GM12872 (cell line): ENCODE data around the gene MRGPRF.

ENCODE experiments used
- CTCF ChIP-seq: IDR thresholded peaks from 3 replicates; pipeline ENCODE4 v1.5.1; 2011; ENCODE audit warnings: low read depth, mild to moderate bottlenecking, low read length, moderate library complexity; ENCODE audit not compliant: insufficient read depth

The MRGPRF gene

GRCh38 chr11:68998390-68998911 is 14.6 kb downstream of the MRGPRF start:
- TF ChIP-seq CTCF, result no peak

DNA sequence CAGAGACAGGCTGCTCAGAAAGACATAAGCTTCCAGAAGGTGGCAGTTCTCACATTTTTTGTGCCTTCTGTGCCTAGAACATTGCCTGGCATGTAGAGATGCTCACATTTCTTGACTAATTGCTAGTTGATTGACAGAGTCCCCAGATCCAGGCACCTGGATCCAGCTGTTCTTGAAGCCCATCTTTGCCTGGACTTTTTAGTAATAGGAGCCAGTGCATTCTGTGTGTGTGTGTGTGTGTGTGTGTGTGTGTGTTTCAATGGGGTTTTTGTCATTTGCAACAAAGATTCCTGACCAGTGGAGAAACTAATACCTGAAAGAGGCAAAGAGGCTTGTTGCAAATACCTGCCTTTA is 15.1 kb downstream of the MRGPRF start:
- no peak for TF ChIP-seq CTCF

- no peak for TF ChIP-seq CTCF
Measured at GRCh38 chr11:68997124-68997994, 15.7 kb downstream of the MRGPRF start.

- TF ChIP-seq CTCF, result no peak
Measured at GRCh38 chr11:68996376-68997123, 16.5 kb downstream of the MRGPRF start.

DNA sequence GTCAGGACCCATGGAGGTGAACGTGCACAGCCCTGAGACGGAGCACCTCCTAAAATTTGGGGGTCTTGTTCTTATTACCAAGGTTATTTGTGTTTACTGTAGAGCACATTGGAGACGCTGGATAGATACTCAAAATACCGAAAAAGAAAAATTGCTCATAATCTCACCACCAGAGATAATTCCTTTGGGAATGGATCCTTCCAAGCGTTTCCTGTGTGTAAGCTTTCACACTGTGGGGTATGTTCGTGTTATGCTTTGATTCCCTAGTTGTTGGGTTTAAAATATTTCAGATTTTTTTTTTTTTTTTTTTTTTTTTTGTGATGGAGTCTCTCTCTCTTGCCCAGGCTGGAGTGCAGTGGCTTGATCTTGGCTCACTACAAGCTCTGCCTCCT is 18.2 kb downstream of the MRGPRF start:
- no peak for TF ChIP-seq CTCF

DNA sequence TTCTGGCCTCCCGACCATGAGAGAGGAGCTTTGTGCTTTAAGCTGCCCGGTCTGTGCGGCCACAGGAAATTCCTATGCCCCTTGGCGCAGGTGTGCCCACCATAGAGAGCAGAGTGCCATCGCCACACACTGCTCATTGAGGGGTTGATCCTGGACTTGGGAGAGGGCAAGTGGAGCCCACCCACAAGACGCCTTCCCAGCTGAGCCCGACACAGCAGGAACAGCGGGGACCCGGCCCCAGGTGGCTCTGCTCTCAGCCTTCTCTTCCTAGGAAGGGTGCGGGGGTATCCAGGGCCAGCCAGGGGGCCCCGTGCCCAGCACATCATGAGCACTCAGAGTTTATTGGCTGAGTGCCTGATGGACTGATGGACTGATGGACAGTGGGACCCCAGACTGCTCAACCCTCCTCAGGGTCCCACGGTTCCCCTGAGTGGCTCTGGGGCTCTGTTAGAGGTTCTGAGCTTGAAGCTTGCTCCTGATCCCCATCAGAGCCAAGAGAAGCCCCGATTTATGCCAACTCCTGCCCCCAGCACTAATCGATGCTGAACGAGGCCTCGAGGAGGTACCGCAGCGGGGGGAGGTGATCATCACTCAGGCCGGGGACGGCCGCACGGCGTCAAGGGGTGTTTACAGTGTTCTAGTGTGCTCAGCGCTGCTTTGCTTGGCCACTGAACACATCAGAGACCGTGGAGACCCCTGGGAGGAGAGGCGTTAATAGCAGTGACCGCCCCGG is 18.7 kb downstream of the MRGPRF start:
- TF ChIP-seq CTCF, result no peak

DNA sequence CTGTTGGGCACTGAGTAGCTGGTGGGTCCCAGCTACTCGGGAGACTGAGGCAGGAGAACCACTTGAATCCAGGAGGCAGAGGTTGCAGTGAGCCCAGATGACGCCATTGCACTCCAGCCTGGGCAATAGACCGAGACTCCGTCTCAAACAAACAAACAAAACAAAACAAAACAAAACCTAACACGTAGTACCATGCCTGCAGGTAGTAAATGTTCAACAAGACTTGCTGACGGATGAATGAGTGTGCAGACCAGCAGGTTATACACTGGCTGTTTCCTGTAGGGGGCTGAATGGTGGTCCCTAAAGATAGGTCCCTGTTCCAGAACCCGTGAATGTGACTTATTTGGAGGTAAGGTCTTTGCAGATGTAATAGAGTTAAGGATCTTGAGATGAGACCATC is 19.5 kb downstream of the MRGPRF start:
- no peak for TF ChIP-seq CTCF
